Right atrium auricular region (tissue), 2 donors: Measurements from ENCODE around the gene PCDHGC3. TPM values are rescaled to one million over a fixed set of nuclear protein-coding genes. Genes with fewer than 3 reads are reported as not detected.
"Not testable (repeated sequence)": the region's sequence is repeated elsewhere in the genome, so short reads cannot be mapped to it uniquely, and the experiment has no call there.

Experiments
- DNase-seq: peaks from one replicate; pipeline ENCODE4 v3.0.0-alpha.2; 2019; ENCODE audit warnings: low spot score
- H3K27ac ChIP-seq, 2 donors: fragments of 200-600 bp; sonication (generic); 1 replicate in 1 of 2; 2 replicates in 1 of 2; pipeline ENCODE4 v1.5.1; 2016 to 2019
- H3K27me3 ChIP-seq, 2 donors: fragments of 200-600 bp; sonication (generic); one replicate each; pipeline versions ENCODE4 v1.5.1 to v1.6.0; 2017 to 2019
- H3K36me3 ChIP-seq: fragments of 200-600 bp; sonication (generic); one replicate; pipeline ENCODE4 v1.5.1; 2016
- H3K4me1 ChIP-seq, 2 donors: fragments of 200-600 bp; sonication (generic); one replicate each; pipeline versions ENCODE4 v1.5.1 to v1.6.0; 2017 to 2019
- H3K4me3 ChIP-seq, 2 donors: fragments of 200-600 bp; sonication (generic); 1 replicate in 1 of 2; 2 replicates in 1 of 2; pipeline ENCODE4 v1.5.1; 2017 to 2019; ENCODE audit warnings: mild to moderate bottlenecking in 1 of 2, moderate library complexity in 1 of 2
- H3K9me3 ChIP-seq, 2 donors: fragments of 200-600 bp; sonication (generic); one replicate each; pipeline ENCODE4 v1.5.1; 2019
- CTCF ChIP-seq, 2 donors: fragments of 200-600 bp; sonication (generic); IDR thresholded peaks; one replicate each; pipeline ENCODE4 v1.5.1; 2019; ENCODE audit warnings: antibody characterized with exemption in 2 of 2
- total RNA-seq, 2 donors: library from RNA; depleted of rRNA; stranded (reverse); fragments of >200 nt; gene quantifications; one replicate each; pipeline ENCODE4 v1.1.0, GENCODE V29; 2016

PCDHGC3 gene
- total RNA-seq: 10 to 100 TPM; 24.1 to 38.3 TPM

- TF ChIP-seq CTCF (IDR thresholded peaks at IDR 0.05): peak in 1 of 2 donors; percentile 64
- Histone ChIP-seq H3K4me1 (peaks cover 0 to 29% of the 10 kb centered on the region in 2 donors), H3K36me3 (no peaks in the 10 kb centered on the region), H3K27me3 (no peaks in the 10 kb centered on the region), H3K9me3 (no peaks in the 10 kb centered on the region), H3K4me3 (peak within 1 kb of the TSS; percentile 60 to 65), H3K27ac (peak within 1 kb of the TSS; percentile 87 to 88)
- DNase-seq: peak; percentile 97
These were observed at the start of gene PCDHGC3 for GRCh38 chr5:141475625-141476131. PCDHGC3 (plus strand) TSS chr5:141475966; CDS start chr5:141476117, 151 bp downstream.

GRCh38 chr5:141427783-141428426, 47.9 kb upstream of the PCDHGC3 start:
- no peaks in the 10 kb centered on the region for H3K27me3 ChIP-seq
- H3K27ac ChIP-seq: no peak overlapping the region
- H3K36me3 ChIP-seq: peaks cover 7% of the 10 kb centered on the region
- peaks cover 12 to 93% of the 10 kb centered on the region in 2 donors for H3K9me3 ChIP-seq
- no peak for DNase-seq
- H3K4me1 ChIP-seq: peaks cover 0 to 18% of the 10 kb centered on the region in 2 donors
- no peak for TF ChIP-seq CTCF (IDR thresholded peaks at IDR 0.05)
- H3K4me3 ChIP-seq: no peak overlapping the region

GRCh38 chr5:141430332-141431113, 45.2 kb upstream of the PCDHGC3 start, which contains the start of gene PCDHGA12:
PCDHGA12 (plus strand) TSS chr5:141430507; CDS start chr5:141430760, 253 bp downstream.
- DNase-seq: peak; percentile 73
- peak in 1 of 2 donors; percentile 74 for TF ChIP-seq CTCF (IDR thresholded peaks at IDR 0.05)
- Histone ChIP-seq H3K36me3 (peaks cover 7% of the 10 kb centered on the region), H3K9me3 (peaks cover 6 to 90% of the 10 kb centered on the region in 2 donors), H3K27ac (peak within 1 kb of the TSS; percentile 4 to 23), H3K4me1 (peaks cover 0 to 18% of the 10 kb centered on the region in 2 donors), H3K27me3 (no peaks in the 10 kb centered on the region), H3K4me3 (peak within 1 kb of the TSS; percentile 9 to 43)

- Histone ChIP-seq H3K4me3 (peak overlapping the region; percentile 9 to 43), H3K9me3 (peaks cover 8 to 90% of the 10 kb centered on the region in 2 donors), H3K36me3 (peaks cover 7% of the 10 kb centered on the region), H3K27me3 (no peaks in the 10 kb centered on the region), H3K27ac (peak overlapping the region in 1 of 2 donors; percentile 4), H3K4me1 (peaks cover 0 to 18% of the 10 kb centered on the region in 2 donors)
- no peak for TF ChIP-seq CTCF (IDR thresholded peaks at IDR 0.05)
- DNase-seq: no peak
These were observed 44.5 kb upstream of the PCDHGC3 start for GRCh38 chr5:141431286-141431685.

GRCh38 chr5:141432308-141432707, 43.5 kb upstream of the PCDHGC3 start:
- Histone ChIP-seq H3K9me3 (peaks cover 13 to 88% of the 10 kb centered on the region in 2 donors), H3K4me1 (peaks cover 0 to 18% of the 10 kb centered on the region in 2 donors)
- H3K4me3 ChIP-seq, H3K27ac ChIP-seq, H3K36me3 ChIP-seq, DNase-seq, H3K27me3 ChIP-seq: not testable (repeated sequence)

- not testable (repeated sequence) for H3K27ac ChIP-seq, H3K27me3 ChIP-seq, H3K36me3 ChIP-seq, DNase-seq, H3K4me3 ChIP-seq
- Histone ChIP-seq H3K4me1 (peaks cover 0 to 18% of the 10 kb centered on the region in 2 donors), H3K9me3 (peaks cover 11 to 87% of the 10 kb centered on the region in 2 donors)
These were observed 43.0 kb upstream of the PCDHGC3 start for GRCh38 chr5:141432726-141433125.
